T47D (cell line): ENCODE results near the gene OR7A10.
A peak's percentile ranks its signal among the peaks of the same experiment; 100 is the strongest.
"Not testable (repeated sequence)": the region's sequence is repeated elsewhere in the genome, so short reads cannot be mapped to it uniquely, and the experiment has no call there.

ENCODE experiments used
- DNase-seq, 2 experiments: peaks; one replicate each; pipeline versions ENCODE4 v3.0.0 to v3.0.0-alpha.2; 2011 to 2012; ENCODE audit warnings: low read depth in 1 of 2, low spot score in 1 of 2
- JUND ChIP-seq: IDR thresholded peaks from 2 replicates; pipeline ENCODE4 v1.6.1; 2012; ENCODE audit warnings: low read depth
- in situ Hi-C: cut with HindIII; loops from 2 replicates; pipeline ENCODE4 v1.10.0; 2016; ENCODE audit warnings: low sequenced_read_pairs, low pct_unique_long_range_greater_than_20kb

The OR7A10 gene

DNA sequence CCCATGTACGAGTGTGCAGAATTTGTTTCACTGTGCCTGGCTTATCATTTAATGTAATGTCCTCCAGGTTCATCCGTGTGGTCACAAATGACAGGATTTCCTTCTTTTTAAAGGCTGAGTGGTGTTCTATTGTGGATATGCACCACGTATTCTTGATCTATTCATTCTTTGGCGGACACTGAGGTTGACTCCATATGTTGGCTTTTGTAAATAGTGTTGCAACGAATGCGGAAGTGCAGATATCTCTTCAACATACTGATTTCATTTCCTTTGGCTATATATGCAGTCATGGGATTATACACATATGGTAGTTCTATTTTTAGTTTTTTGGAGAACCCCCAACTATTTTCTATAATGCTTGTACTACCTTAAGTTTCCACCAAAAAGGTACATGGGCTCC lies 26.8 kb downstream of the OR7A10 start:
- in situ Hi-C loops: no loop called here
- TF ChIP-seq JUND: no peak
- DNase-seq: no peak

DNA sequence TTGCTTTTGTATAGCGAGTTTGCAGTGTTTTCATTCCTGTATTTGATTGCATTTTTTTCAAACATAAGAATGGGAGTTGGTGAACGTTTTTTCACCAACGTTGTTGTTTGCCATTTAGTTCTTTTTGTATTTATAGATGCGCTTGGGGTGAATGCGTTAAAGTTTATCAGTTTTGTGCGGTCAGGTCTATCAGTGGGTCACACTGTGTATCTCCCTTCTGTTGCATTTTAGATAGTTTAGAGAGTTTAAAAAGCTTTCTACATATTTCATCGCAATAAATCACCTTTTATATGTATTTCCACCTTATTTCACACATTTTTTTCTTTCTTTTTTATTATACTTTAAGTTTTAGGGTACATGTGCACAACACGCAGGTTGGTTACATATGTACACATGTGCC lies 30.1 kb downstream of the OR7A10 start:
- in situ Hi-C loops: no loop called here
- no peak for TF ChIP-seq JUND
- DNase-seq: no peak

DNA sequence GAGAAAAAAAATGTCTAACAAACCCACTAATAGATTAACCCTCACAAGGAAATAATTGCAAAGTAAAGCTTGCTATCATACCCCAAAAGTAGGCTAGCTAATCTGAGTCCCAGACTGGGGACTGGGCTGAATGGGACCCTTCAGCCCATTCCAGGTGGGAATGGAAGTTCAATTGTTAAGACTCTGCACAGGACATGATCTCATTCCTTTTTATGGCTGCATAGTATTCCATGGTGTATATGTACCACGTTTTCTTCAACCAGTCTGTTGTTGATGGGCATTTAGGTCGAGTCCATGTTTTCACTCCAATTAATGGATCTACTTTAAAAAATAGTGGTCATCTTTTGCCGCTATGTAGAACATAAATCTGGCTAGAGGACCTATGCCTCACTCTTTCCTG lies 31.7 kb downstream of the OR7A10 start:
- TF ChIP-seq JUND: no peak
- no peak for DNase-seq
- in situ Hi-C loops: no loop called here

DNA sequence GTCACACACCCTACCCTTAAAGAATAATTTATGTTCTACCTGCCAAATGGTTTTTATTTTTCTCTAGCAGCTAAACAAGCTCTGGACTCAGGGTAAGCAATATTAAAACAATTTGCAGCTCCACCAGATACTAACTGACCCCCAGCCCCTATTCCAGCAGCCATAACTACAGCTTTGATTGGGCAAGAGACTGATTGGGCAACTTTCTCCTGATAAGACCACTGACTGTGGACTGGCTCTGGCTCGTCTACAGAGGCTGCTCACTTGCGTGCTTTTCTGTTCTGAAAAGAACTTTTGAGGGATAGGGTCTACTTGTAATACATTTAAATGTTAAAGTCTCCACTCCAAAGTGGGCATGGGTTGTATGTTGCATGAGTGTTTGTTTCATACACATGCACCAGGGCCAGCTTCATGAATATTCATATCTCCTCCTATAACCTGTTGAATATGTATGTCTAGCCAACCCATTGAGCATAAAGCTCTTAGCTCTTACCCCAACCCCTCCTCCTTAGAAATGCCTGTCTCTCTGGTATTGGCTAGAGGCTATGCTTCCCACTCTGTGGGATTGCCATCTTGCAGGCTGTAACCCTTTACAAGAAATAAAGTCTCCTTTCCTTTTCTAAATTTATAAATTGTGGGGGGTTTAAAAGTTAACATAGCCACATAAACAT lies 33.6 kb downstream of the OR7A10 start:
- TF ChIP-seq JUND: no peak
- DNase-seq: no peak
- in situ Hi-C loops: no loop called here

DNA sequence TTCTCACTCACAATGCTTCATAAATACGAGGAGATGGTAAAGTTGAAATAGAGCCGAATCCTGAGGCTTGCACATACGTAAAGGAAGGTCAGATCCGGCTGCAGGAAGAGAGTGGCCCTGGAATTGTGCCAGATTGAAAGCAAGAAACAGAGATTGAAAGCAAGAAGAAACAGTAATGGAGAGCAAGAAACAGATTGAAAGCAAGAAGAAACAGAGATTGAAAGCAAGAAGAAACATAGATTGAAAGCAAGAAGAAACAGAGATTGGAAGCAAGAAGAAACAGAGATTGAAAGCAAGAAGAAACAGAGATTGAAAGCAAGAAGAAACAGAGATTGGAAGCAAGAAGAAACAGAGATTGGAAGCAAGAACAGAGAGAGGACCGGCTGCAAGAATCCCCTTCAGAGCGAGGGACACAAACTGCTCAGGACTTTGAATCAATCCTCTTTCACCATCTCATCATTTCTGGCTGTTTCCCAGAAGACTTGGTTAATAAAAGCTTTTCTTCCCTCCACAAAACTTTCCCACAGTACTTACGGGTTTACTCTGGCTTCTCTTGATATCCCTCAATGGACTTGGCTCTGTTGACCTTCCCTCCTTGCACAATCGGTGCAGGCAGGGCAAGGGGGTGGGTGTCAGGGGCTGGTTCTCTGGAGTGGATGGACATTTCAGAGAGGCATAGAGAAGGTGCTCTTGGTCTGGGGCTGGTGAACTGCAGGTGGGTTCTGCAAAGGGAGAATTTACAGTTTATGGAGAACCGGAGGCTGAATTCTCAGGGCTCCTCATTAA lies 39.3 kb downstream of the OR7A10 start:
- DNase-seq: no peak
- no peak for TF ChIP-seq JUND
- in situ Hi-C loops: no loop called here

DNA sequence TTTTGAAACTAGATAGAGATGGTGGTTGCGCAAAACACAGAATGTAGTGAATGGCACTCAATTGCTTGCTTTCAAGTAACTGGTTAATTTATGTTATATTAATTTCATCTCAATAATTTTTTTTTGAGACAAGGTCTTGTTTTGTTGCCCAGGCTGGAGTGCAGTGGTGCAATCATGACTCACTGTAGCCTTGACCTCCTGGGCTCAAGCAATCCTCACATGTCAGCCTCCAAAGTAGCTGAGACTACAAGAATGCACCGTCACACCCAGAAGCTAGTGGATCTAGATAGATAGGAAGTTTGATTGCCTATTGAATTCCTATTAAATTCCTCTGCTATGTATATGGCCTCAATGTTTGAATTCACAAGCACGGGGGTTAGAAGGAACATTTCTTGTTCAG lies 44.0 kb downstream of the OR7A10 start:
- DNase-seq: no peak
- in situ Hi-C loops: no loop called here
- TF ChIP-seq JUND: no peak

DNA sequence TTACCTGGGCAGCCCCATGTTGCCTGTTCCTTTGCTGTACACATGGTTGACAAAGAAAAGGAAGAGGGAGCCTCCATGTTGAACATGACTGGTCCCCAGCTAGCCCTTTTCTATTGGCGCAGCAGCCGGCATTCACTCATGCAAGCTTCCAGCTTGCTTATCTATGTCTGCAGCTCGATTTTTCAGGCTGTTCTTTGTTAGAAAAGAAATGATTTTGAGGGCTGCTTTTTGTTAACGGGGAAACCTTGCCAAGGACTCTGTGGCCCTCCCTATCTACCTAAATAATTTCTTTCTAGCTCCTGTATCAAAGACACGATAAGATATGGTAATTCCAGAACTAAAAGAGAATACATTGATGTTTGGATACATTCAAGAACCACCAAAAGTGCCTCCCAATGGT lies 50.0 kb downstream of the OR7A10 start:
- DNase-seq: no peak
- in situ Hi-C loops: no loop called here
- no peak for TF ChIP-seq JUND

DNA sequence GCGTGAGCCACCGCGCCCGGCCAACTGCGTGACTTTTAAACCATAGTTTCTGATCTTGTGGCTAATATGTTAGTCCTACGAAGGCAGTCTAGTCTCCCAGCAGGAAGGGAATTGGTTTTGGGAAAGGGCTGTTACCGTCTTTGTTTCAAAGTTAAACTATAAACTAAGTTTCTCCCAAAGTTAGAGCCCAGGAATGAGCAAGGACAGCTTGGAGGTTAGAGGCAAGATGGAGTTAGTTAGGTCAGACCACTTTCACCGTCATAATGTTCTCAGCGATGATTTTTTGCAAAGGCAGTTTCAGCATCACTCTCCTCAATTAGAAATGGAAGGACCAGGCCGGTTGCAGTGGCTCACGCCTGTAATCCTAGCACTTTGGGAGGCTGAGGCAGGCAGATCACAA lies 52.7 kb downstream of the OR7A10 start:
- DNase-seq: no peak
- in situ Hi-C loops: no loop called here
- TF ChIP-seq JUND: no peak

DNA sequence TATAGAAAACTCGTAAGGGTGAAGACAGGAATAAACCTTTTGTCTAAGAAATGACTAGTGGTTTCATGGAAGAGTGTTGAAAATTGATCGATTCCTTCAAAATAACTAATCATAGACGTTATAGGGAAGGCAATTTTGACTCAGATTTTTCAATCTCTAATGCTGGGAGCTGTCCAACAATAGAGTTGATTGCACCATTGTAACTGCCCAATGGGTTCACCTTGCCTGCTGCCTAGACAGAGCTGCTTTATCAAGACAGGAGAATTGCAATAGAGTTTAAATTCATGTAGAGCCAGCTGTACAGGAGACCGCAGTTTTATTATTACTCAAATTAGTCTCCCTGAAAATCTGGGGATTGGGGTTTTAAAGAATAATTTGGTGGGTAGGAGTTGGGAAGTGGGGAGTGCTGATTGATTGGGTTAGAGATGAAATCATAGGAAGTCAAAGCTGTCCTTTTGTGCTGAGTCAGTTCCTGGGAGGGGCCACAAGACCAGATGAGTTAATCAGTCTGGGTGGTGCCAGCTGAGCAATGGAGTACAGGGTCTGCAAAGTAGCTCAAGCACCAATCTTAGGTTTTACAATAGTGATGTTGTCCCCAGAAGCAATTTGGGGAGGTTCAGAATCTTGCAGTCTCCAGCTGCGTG lies 53.5 kb downstream of the OR7A10 start:
- no peak for DNase-seq
- TF ChIP-seq JUND: no peak
- in situ Hi-C loops: no loop called here

DNA sequence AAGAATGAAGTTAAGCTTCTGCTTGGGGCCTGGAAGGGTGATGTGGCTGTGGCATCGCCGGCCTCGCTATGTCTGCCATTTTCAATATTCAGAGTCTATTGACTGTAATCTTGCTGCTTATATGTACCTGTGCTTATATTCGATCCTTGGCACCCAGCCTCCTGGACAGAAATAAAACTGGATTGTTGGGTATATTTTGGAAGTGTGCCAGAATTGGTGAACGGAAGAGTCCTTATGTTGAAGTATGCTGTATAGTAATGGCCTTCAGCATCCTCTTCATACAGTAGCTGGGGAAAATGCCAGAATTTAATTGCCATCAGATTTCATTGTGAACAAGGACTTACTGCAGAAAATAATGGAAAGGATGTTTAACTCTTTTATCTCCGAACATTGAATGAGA lies 56.5 kb downstream of the OR7A10 start:
- in situ Hi-C loops: not testable (repeated sequence)
- peak in 1 of 2 experiments; percentile 50 for DNase-seq
